ENCODE results near the gene EPHB1. TPM values are rescaled to one million over a fixed set of nuclear protein-coding genes. Genes with fewer than 3 reads are reported as not detected.

Gene EPHB1
- total RNA-seq, 1 donor from 2014 or later, result 1.6 TPM

DNA sequence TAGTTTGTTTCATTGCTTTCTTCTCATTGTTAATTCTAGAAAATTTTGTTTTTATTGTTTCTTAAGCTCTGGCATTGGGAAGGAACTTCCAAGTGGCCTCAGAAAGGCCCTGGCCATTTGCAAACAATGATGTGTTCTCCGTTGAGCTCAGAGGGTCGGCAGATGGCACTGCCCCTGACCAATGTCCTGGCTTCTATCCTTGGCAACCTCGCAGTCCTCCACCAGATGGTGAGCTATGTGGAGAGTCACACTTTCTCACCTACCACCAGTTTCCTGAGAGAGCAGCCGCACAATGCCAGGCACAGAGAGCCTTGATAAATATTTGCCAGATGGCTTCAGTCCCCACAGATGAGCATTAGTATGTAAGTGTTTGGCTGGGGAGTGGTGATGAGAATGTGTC lies 343.7 kb downstream of the EPHB1 start:
- H3K4me1 ChIP-seq, result no peaks in the 10 kb centered on the region
- ATAC-seq (no peak), DNase-seq (no peak)
- H3K36me3 ChIP-seq, result no peaks in the 10 kb centered on the region
- no peaks in the 10 kb centered on the region for H3K27me3 ChIP-seq
- H3K27ac ChIP-seq, result no peak overlapping the region
- H3K9me3 ChIP-seq, result no peaks in the 10 kb centered on the region
- TF ChIP-seq, protein P1, sequence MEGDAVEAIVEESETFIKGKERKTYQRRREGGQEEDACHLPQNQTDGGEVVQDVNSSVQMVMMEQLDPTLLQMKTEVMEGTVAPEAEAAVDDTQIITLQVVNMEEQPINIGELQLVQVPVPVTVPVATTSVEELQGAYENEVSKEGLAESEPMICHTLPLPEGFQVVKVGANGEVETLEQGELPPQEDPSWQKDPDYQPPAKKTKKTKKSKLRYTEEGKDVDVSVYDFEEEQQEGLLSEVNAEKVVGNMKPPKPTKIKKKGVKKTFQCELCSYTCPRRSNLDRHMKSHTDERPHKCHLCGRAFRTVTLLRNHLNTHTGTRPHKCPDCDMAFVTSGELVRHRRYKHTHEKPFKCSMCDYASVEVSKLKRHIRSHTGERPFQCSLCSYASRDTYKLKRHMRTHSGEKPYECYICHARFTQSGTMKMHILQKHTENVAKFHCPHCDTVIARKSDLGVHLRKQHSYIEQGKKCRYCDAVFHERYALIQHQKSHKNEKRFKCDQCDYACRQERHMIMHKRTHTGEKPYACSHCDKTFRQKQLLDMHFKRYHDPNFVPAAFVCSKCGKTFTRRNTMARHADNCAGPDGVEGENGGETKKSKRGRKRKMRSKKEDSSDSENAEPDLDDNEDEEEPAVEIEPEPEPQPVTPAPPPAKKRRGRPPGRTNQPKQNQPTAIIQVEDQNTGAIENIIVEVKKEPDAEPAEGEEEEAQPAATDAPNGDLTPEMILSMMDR (IDR thresholded peaks at IDR 0.05), result no peak
- H3K4me3 ChIP-seq, result no peak overlapping the region
- intact Hi-C loops (cut with DNase I), result no loop called here

DNA sequence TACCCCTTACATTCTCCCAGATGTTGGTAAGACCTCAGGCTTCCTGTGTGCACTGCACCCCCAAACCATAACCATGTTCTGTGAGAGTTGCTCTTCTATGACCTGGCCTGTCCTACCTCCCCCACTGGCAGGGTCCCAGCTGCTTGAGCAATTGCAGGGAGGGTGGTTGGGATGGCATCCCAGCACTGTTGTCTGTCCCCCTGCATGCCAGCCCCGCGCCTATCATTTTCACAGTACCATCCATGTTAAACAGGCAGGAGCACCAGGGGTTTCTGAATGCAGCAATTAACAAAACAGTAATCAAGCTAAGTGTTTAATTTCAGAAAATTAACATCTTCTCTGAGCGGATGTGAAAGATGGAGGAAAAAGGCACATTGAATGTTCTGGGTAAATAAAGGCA lies 345.5 kb downstream of the EPHB1 start:
- TF ChIP-seq, protein P1 (IDR thresholded peaks at IDR 0.05), result no peak
- Histone ChIP-seq H3K27me3 (no peaks in the 10 kb centered on the region), H3K27ac (no peak overlapping the region), H3K36me3 (no peaks in the 10 kb centered on the region), H3K9me3 (no peaks in the 10 kb centered on the region), H3K4me3 (no peak overlapping the region), H3K4me1 (no peaks in the 10 kb centered on the region)
- ATAC-seq (no peak), DNase-seq (no peak)
- intact Hi-C loops (cut with DNase I), result no loop called here

DNA sequence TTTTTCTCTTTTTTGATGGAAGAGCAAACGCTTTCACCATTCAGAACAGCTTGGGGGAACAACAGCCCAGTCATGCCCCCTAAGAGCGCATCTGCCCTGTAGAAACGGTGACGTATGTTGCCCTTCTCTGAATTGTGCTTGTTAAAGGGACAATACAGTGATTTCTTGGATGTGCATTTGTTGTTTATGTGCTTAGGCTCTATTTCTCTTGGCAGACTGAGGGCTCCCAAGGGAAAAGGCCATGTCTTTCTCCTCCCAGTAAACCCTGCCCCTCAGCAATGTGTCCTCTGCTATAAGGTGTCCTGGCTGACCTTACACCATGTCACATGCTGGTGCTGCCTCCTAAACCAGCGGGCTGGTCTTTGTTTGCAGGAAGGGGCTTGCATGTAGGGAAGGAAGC lies 346.1 kb downstream of the EPHB1 start:
- no peaks in the 10 kb centered on the region for H3K36me3 ChIP-seq
- H3K27me3 ChIP-seq, result no peaks in the 10 kb centered on the region
- DNase-seq (no peak), ATAC-seq (no peak)
- intact Hi-C loops (cut with DNase I), result no loop called here
- no peak overlapping the region for H3K27ac ChIP-seq
- H3K9me3 ChIP-seq, result no peaks in the 10 kb centered on the region
- TF ChIP-seq, protein P1 (IDR thresholded peaks at IDR 0.05), result no peak
- H3K4me3 ChIP-seq, result no peak overlapping the region
- H3K4me1 ChIP-seq, result no peaks in the 10 kb centered on the region

DNA sequence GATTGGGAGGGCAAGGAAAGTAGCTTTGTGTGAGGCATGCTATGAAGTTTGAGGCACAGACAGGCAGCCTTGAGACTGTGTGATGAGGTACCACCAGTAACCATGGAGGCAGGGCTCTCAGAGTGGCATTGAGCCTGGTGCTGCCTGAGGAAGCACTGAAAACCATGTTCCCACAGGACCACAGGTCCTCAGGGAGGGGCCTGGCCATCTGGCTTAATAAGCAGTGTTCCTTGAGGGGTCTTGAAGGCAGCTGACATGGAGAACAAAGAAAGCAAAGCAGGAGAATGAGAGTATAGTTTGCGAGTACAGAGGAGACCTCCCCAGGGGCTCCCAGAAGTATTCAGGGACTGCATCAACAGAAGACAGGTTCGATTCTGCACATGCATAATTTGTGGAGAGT lies 346.6 kb downstream of the EPHB1 start:
- Histone ChIP-seq H3K27ac (no peak overlapping the region), H3K4me3 (no peak overlapping the region), H3K4me1 (no peaks in the 10 kb centered on the region), H3K36me3 (no peaks in the 10 kb centered on the region), H3K27me3 (no peaks in the 10 kb centered on the region), H3K9me3 (no peaks in the 10 kb centered on the region)
- DNase-seq (no peak), ATAC-seq (no peak)
- intact Hi-C loops (cut with DNase I), result no loop called here
- TF ChIP-seq, protein P1 (IDR thresholded peaks at IDR 0.05), result no peak

DNA sequence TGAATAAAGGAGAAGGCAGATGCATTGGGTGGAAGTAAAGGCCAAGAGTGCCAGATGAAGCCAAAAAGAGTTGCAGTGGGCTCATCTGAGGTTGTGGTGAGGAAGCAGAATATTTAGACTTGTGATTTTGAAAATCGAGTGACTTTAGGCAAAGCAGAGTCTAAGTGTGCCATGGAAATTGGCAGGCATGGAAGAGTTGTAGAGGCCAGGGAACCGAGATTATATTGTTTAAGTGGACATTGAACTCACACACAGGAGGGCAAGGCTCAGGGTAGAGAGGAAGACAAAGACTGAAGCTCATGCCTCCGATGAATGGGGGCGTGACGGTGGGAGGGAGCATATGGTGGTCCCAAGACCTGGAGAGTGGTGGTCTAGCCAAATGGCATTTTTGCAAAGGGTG lies 347.5 kb downstream of the EPHB1 start:
- no peak for DNase-seq
- intact Hi-C loops (cut with DNase I), result no loop called here
- TF ChIP-seq, protein P1 (IDR thresholded peaks at IDR 0.05), result no peak
- Histone ChIP-seq H3K36me3 (no peaks in the 10 kb centered on the region), H3K4me1 (no peaks in the 10 kb centered on the region), H3K4me3 (no peak overlapping the region), H3K27ac (no peak overlapping the region), H3K9me3 (no peaks in the 10 kb centered on the region), H3K27me3 (no peaks in the 10 kb centered on the region)
- no peak for ATAC-seq

DNA sequence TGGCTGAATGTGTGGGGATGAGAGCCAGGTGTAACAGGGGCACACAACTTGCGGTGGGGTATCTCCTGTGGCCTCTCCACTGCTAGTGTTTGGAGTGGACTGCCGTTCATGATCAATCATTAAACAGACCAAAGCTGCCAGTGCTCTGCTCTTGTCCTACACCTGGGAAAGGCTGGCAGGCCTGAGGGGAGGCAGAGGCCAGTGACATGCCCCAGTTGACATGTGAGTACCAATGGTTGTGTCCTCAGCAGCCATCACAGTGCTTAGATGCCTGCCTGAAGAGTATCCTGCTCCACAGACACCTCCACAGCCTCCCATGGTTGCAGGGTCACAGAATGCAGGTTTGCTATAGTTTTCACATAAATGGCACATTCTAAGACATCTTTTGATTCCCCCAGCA lies 348.4 kb downstream of the EPHB1 start:
- no peaks in the 10 kb centered on the region for H3K27me3 ChIP-seq
- ATAC-seq, result no peak
- DNase-seq, result no peak
- H3K27ac ChIP-seq, result no peak overlapping the region
- H3K4me3 ChIP-seq, result no peak overlapping the region
- intact Hi-C loops (cut with DNase I), result no loop called here
- TF ChIP-seq, protein P1 (IDR thresholded peaks at IDR 0.05), result no peak
- no peaks in the 10 kb centered on the region for H3K36me3 ChIP-seq
- H3K9me3 ChIP-seq, result no peaks in the 10 kb centered on the region
- H3K4me1 ChIP-seq, result no peaks in the 10 kb centered on the region

Data from upper lobe of right lung (tissue), 1 donor.